ENCODE data around the gene APBB2.
"Not testable (repeated sequence)": the region's sequence is repeated elsewhere in the genome, so short reads cannot be mapped to it uniquely, and the experiment has no call there.

Gene APBB2

GRCh38 chr4:40924096-40924792, 290.1 kb downstream of the APBB2 start:
- Histone ChIP-seq H3K36me3 (ENCODE audit: control insufficient read depth in 1 of 2, insufficient read depth in 2 of 2, low read depth in 1 of 2, low read length in 2 of 2) (peaks cover 4 to 25% of the 10 kb centered on the region in 2 experiments), H4K8ac (ENCODE audit: low read length) (peak overlapping the region; percentile 42), H3K27ac (ENCODE audit: low read length, poor library complexity, severe bottlenecking) (no peak overlapping the region), H3K4ac (ENCODE audit: low read depth in 1 of 2, low read length in 2 of 2) (no peak overlapping the region), H3K79me1 (replicated peaks; ENCODE audit: low read length, poor library complexity, severe bottlenecking) (peaks cover 21% of the 10 kb centered on the region), H2BK120ac (ENCODE audit: low read depth, low read length) (no peak overlapping the region), H2BK12ac (ENCODE audit: low read length in 2 of 2) (no peak overlapping the region), H3K9ac (ENCODE audit: low read length) (no peak overlapping the region), H4K91ac (ENCODE audit: low read length) (no peak overlapping the region), H3K23ac (ENCODE audit: low read length in 2 of 2) (no peak overlapping the region), H3K4me1 (ENCODE audit: control insufficient read depth, insufficient read depth, low read depth, low read length) (peaks cover 2% of the 10 kb centered on the region), H3K14ac (ENCODE audit: low read length in 2 of 2) (no peak overlapping the region), H3K4me3 (ENCODE audit: insufficient read depth in 1 of 2, low read depth in 1 of 2, low read length in 2 of 2) (no peak overlapping the region), H2BK15ac (ENCODE audit: low read depth, poor library complexity, severe bottlenecking) (no peak overlapping the region), H2BK5ac (ENCODE audit: low read depth, low read length, poor library complexity, severe bottlenecking) (no peak overlapping the region), H3K9me3 (ENCODE audit: control insufficient read depth, low read length) (no peaks in the 10 kb centered on the region), H3K4me2 (ENCODE audit: low read length, poor library complexity, severe bottlenecking) (no peak overlapping the region), H2AFZ (ENCODE audit: low read depth, low read length) (no peak overlapping the region), H3K18ac (ENCODE audit: low read depth in 1 of 2, low read length in 2 of 2) (no peak overlapping the region), H3K27me3 (ENCODE audit: control insufficient read depth in 1 of 2, insufficient read depth in 1 of 2, low read length in 2 of 2) (no peaks in the 10 kb centered on the region), H2AK5ac (ENCODE audit: low read length, severe bottlenecking) (no peak overlapping the region)
- 72% methylated on average over 11 of the region's 11 CpGs for WGBS
- DNase-seq: peak; percentile 65

- Histone ChIP-seq H2BK15ac (ENCODE audit: low read depth, poor library complexity, severe bottlenecking) (no peak overlapping the region), H2AK5ac (ENCODE audit: low read length, severe bottlenecking) (no peak overlapping the region), H3K9me3 (ENCODE audit: control insufficient read depth, low read length) (no peaks in the 10 kb centered on the region), H3K36me3 (ENCODE audit: control insufficient read depth in 1 of 2, insufficient read depth in 2 of 2, low read depth in 1 of 2, low read length in 2 of 2) (peaks cover 4 to 25% of the 10 kb centered on the region in 2 experiments), H3K9ac (ENCODE audit: low read length) (no peak overlapping the region), H3K27me3 (ENCODE audit: control insufficient read depth in 1 of 2, insufficient read depth in 1 of 2, low read length in 2 of 2) (no peaks in the 10 kb centered on the region), H3K4me2 (ENCODE audit: low read length, poor library complexity, severe bottlenecking) (no peak overlapping the region), H3K4me1 (ENCODE audit: control insufficient read depth, insufficient read depth, low read depth, low read length) (peaks cover 2% of the 10 kb centered on the region), H3K4ac (ENCODE audit: low read depth in 1 of 2, low read length in 2 of 2) (no peak overlapping the region), H2BK12ac (ENCODE audit: low read length in 2 of 2) (no peak overlapping the region), H2AFZ (ENCODE audit: low read depth, low read length) (no peak overlapping the region), H3K79me1 (replicated peaks; ENCODE audit: low read length, poor library complexity, severe bottlenecking) (peaks cover 21% of the 10 kb centered on the region), H2BK120ac (ENCODE audit: low read depth, low read length) (no peak overlapping the region), H3K23ac (ENCODE audit: low read length in 2 of 2) (no peak overlapping the region), H3K18ac (ENCODE audit: low read depth in 1 of 2, low read length in 2 of 2) (no peak overlapping the region), H3K4me3 (ENCODE audit: insufficient read depth in 1 of 2, low read depth in 1 of 2, low read length in 2 of 2) (no peak overlapping the region), H3K14ac (ENCODE audit: low read length in 2 of 2) (no peak overlapping the region), H3K27ac (ENCODE audit: low read length, poor library complexity, severe bottlenecking) (no peak overlapping the region), H4K8ac (ENCODE audit: low read length) (no peak overlapping the region), H2BK5ac (ENCODE audit: low read depth, low read length, poor library complexity, severe bottlenecking) (no peak overlapping the region), H4K91ac (ENCODE audit: low read length) (peak overlapping the region; percentile 16)
- DNase-seq: no peak
- 96% methylated on average over 19 of the region's 19 CpGs for WGBS
Measured at GRCh38 chr4:40923316-40924095, 290.8 kb downstream of the APBB2 start.

GRCh38 chr4:40919976-40920375, 294.4 kb downstream of the APBB2 start:
- H3K27ac ChIP-seq (ENCODE audit: low read length, poor library complexity, severe bottlenecking); H2BK15ac ChIP-seq (ENCODE audit: low read depth, poor library complexity, severe bottlenecking); H2BK5ac ChIP-seq (ENCODE audit: low read depth, low read length, poor library complexity, severe bottlenecking); H3K9me3 ChIP-seq (ENCODE audit: control insufficient read depth, low read length); H3K18ac ChIP-seq (ENCODE audit: low read depth in 1 of 2, low read length in 2 of 2); H2BK120ac ChIP-seq (ENCODE audit: low read depth, low read length); H2AK5ac ChIP-seq (ENCODE audit: low read length, severe bottlenecking); H4K8ac ChIP-seq (ENCODE audit: low read length); H2BK12ac ChIP-seq (ENCODE audit: low read length in 2 of 2); DNase-seq; H3K4me2 ChIP-seq (ENCODE audit: low read length, poor library complexity, severe bottlenecking); H3K27me3 ChIP-seq (ENCODE audit: control insufficient read depth in 1 of 2, insufficient read depth in 1 of 2, low read length in 2 of 2); H4K91ac ChIP-seq (ENCODE audit: low read length); H3K9ac ChIP-seq (ENCODE audit: low read length); H3K14ac ChIP-seq (ENCODE audit: low read length in 2 of 2); H3K23ac ChIP-seq (ENCODE audit: low read length in 2 of 2); H3K4me3 ChIP-seq (ENCODE audit: insufficient read depth in 1 of 2, low read depth in 1 of 2, low read length in 2 of 2); H3K4ac ChIP-seq (ENCODE audit: low read depth in 1 of 2, low read length in 2 of 2); H2AFZ ChIP-seq (ENCODE audit: low read depth, low read length): not testable (repeated sequence)
- peaks cover 11% of the 10 kb centered on the region for H3K79me1 ChIP-seq (replicated peaks; ENCODE audit: low read length, poor library complexity, severe bottlenecking)
- H3K36me3 ChIP-seq (ENCODE audit: control insufficient read depth in 1 of 2, insufficient read depth in 2 of 2, low read depth in 1 of 2, low read length in 2 of 2): peaks cover 4 to 20% of the 10 kb centered on the region in 2 experiments
- WGBS: 97% methylated on average over 6 of the region's 6 CpGs
- H3K4me1 ChIP-seq (ENCODE audit: control insufficient read depth, insufficient read depth, low read depth, low read length): peaks cover 12% of the 10 kb centered on the region

- Histone ChIP-seq H3K4me1 (ENCODE audit: control insufficient read depth, insufficient read depth, low read depth, low read length) (peaks cover 12% of the 10 kb centered on the region), H2AK5ac (ENCODE audit: low read length, severe bottlenecking) (no peak overlapping the region), H3K79me1 (replicated peaks; ENCODE audit: low read length, poor library complexity, severe bottlenecking) (peaks cover 6% of the 10 kb centered on the region), H2AFZ (ENCODE audit: low read depth, low read length) (no peak overlapping the region), H3K4ac (ENCODE audit: low read depth in 1 of 2, low read length in 2 of 2) (no peak overlapping the region), H2BK120ac (ENCODE audit: low read depth, low read length) (no peak overlapping the region), H3K9ac (ENCODE audit: low read length) (peak overlapping the region; percentile 15), H3K4me2 (ENCODE audit: low read length, poor library complexity, severe bottlenecking) (no peak overlapping the region), H3K9me3 (ENCODE audit: control insufficient read depth, low read length) (no peaks in the 10 kb centered on the region), H3K27ac (ENCODE audit: low read length, poor library complexity, severe bottlenecking) (no peak overlapping the region), H3K4me3 (ENCODE audit: insufficient read depth in 1 of 2, low read depth in 1 of 2, low read length in 2 of 2) (no peak overlapping the region), H4K8ac (ENCODE audit: low read length) (no peak overlapping the region), H3K23ac (ENCODE audit: low read length in 2 of 2) (no peak overlapping the region), H3K36me3 (ENCODE audit: control insufficient read depth in 1 of 2, insufficient read depth in 2 of 2, low read depth in 1 of 2, low read length in 2 of 2) (peaks cover 4 to 13% of the 10 kb centered on the region in 2 experiments), H2BK15ac (ENCODE audit: low read depth, poor library complexity, severe bottlenecking) (no peak overlapping the region), H3K18ac (ENCODE audit: low read depth in 1 of 2, low read length in 2 of 2) (no peak overlapping the region), H3K27me3 (ENCODE audit: control insufficient read depth in 1 of 2, insufficient read depth in 1 of 2, low read length in 2 of 2) (no peaks in the 10 kb centered on the region), H3K14ac (ENCODE audit: low read length in 2 of 2) (no peak overlapping the region), H2BK12ac (ENCODE audit: low read length in 2 of 2) (no peak overlapping the region), H4K91ac (ENCODE audit: low read length) (no peak overlapping the region), H2BK5ac (ENCODE audit: low read depth, low read length, poor library complexity, severe bottlenecking) (no peak overlapping the region)
- DNase-seq: peak; percentile 80
- 46% methylated on average over 2 of the region's 4 CpGs for WGBS
Measured at GRCh38 chr4:40918330-40918729, 296.0 kb downstream of the APBB2 start.

Measured in mesenchymal stem cell (in vitro differentiated cells and primary cell).